HUES48 (cell line): ENCODE data around the gene GGTLC2.

ENCODE experiments used
- H3K27ac ChIP-seq: one replicate; pipeline ENCODE4 v1.7.0; 2013; ENCODE audit warnings: low read depth, low read length, inconsistent platforms
- H3K27me3 ChIP-seq: 2 replicates; pipeline ENCODE4 v1.6.1; 2013; ENCODE audit warnings: mild to moderate bottlenecking, low read length; ENCODE audit not compliant: control insufficient read depth, insufficient read depth
- H3K36me3 ChIP-seq: 2 replicates; pipeline ENCODE4 v1.6.1; 2013; ENCODE audit warnings: low read length; ENCODE audit not compliant: control insufficient read depth, insufficient read depth
- H3K4me1 ChIP-seq: 2 replicates; pipeline ENCODE4 v1.6.1; 2013; ENCODE audit warnings: mild to moderate bottlenecking, low read length; ENCODE audit not compliant: control insufficient read depth, insufficient read depth
- H3K4me3 ChIP-seq: 2 replicates; pipeline ENCODE4 v1.5.1; 2013; ENCODE audit warnings: mild to moderate bottlenecking, low read depth, low read length
- H3K9ac ChIP-seq: 2 replicates; pipeline ENCODE4 v1.6.1; 2013; ENCODE audit warnings: mild to moderate bottlenecking, low read depth, low read length, moderate library complexity
- H3K9me3 ChIP-seq: 2 replicates; pipeline ENCODE4 v1.6.1; 2013; ENCODE audit warnings: low read length; ENCODE audit not compliant: control insufficient read depth, insufficient read depth

Gene GGTLC2

GRCh38 chr22:22671506-22671905 lies 27.1 kb downstream of the GGTLC2 start:
- Histone ChIP-seq H3K27ac (no peak overlapping the region), H3K9me3 (peaks cover 8% of the 10 kb centered on the region; the same call in 1 of the 2 replicates), H3K27me3 (peaks cover 75% of the 10 kb centered on the region), H3K4me3 (no peak overlapping the region), H3K4me1 (no peaks in the 10 kb centered on the region), H3K36me3 (no peaks in the 10 kb centered on the region), H3K9ac (no peak overlapping the region)

- Histone ChIP-seq H3K9me3 (peaks cover 8% of the 10 kb centered on the region; the same call in 1 of the 2 replicates), H3K4me1 (no peaks in the 10 kb centered on the region), H3K9ac (no peak overlapping the region), H3K27me3 (peaks cover 89% of the 10 kb centered on the region), H3K27ac (no peak overlapping the region), H3K4me3 (no peak overlapping the region), H3K36me3 (no peaks in the 10 kb centered on the region)
Measured at GRCh38 chr22:22673099-22673498, 28.7 kb downstream of the GGTLC2 start.

GRCh38 chr22:22673628-22674027 lies 29.2 kb downstream of the GGTLC2 start:
- no peak overlapping the region for H3K27ac ChIP-seq
- no peaks in the 10 kb centered on the region for H3K4me1 ChIP-seq
- H3K27me3 ChIP-seq = peaks cover 92% of the 10 kb centered on the region
- no peak overlapping the region for H3K4me3 ChIP-seq
- H3K9ac ChIP-seq = no peak overlapping the region
- H3K9me3 ChIP-seq = peaks cover 8% of the 10 kb centered on the region; the same call in 1 of the 2 replicates
- no peaks in the 10 kb centered on the region for H3K36me3 ChIP-seq

- peaks cover 93% of the 10 kb centered on the region for H3K27me3 ChIP-seq
- no peak overlapping the region for H3K4me3 ChIP-seq
- H3K27ac ChIP-seq = no peak overlapping the region
- peaks cover 8% of the 10 kb centered on the region; the same call in 1 of the 2 replicates for H3K9me3 ChIP-seq
- H3K36me3 ChIP-seq = no peaks in the 10 kb centered on the region
- H3K4me1 ChIP-seq = no peaks in the 10 kb centered on the region
- H3K9ac ChIP-seq = no peak overlapping the region
Measured at GRCh38 chr22:22674467-22674866, 30.1 kb downstream of the GGTLC2 start.

GRCh38 chr22:22678970-22679369 lies 34.6 kb downstream of the GGTLC2 start:
- peaks cover 79% of the 10 kb centered on the region for H3K27me3 ChIP-seq
- no peaks in the 10 kb centered on the region for H3K36me3 ChIP-seq

GRCh38 chr22:22680396-22680795 lies 36.0 kb downstream of the GGTLC2 start:
- Histone ChIP-seq H3K27me3 (peaks cover 76% of the 10 kb centered on the region), H3K4me1 (no peaks in the 10 kb centered on the region), H3K36me3 (no peaks in the 10 kb centered on the region), H3K9ac (no peak overlapping the region), H3K4me3 (no peak overlapping the region), H3K27ac (no peak overlapping the region), H3K9me3 (no peaks in the 10 kb centered on the region)

More at GRCh38 chr22:22678970-22679369, 34.6 kb downstream of the GGTLC2 start:
- Histone ChIP-seq H3K4me1 (no peaks in the 10 kb centered on the region), H3K9me3 (no peaks in the 10 kb centered on the region), H3K4me3 (no peak overlapping the region), H3K9ac (no peak overlapping the region), H3K27ac (no peak overlapping the region)

- H3K4me3 ChIP-seq = no peak overlapping the region
- no peaks in the 10 kb centered on the region for H3K4me1 ChIP-seq
- no peak overlapping the region for H3K9ac ChIP-seq
- peaks cover 67% of the 10 kb centered on the region for H3K27me3 ChIP-seq
- H3K27ac ChIP-seq = no peak overlapping the region
- no peaks in the 10 kb centered on the region for H3K36me3 ChIP-seq
- H3K9me3 ChIP-seq = no peaks in the 10 kb centered on the region
Measured at GRCh38 chr22:22681221-22681739, 36.9 kb downstream of the GGTLC2 start.

GRCh38 chr22:22682196-22682595 lies 37.8 kb downstream of the GGTLC2 start:
- H3K27ac ChIP-seq = no peak overlapping the region
- H3K9me3 ChIP-seq = no peaks in the 10 kb centered on the region
- no peaks in the 10 kb centered on the region for H3K36me3 ChIP-seq
- H3K9ac ChIP-seq = no peak overlapping the region
- no peaks in the 10 kb centered on the region for H3K4me1 ChIP-seq
- H3K27me3 ChIP-seq = peaks cover 60% of the 10 kb centered on the region
- H3K4me3 ChIP-seq = no peak overlapping the region

- H3K9ac ChIP-seq = no peak overlapping the region
- peaks cover 59% of the 10 kb centered on the region for H3K27me3 ChIP-seq
- no peaks in the 10 kb centered on the region for H3K4me1 ChIP-seq
- H3K9me3 ChIP-seq = no peaks in the 10 kb centered on the region
- H3K4me3 ChIP-seq = no peak overlapping the region
- H3K36me3 ChIP-seq = no peaks in the 10 kb centered on the region
- no peak overlapping the region for H3K27ac ChIP-seq
Measured at GRCh38 chr22:22682807-22683667, 38.6 kb downstream of the GGTLC2 start.

- Histone ChIP-seq H3K27ac (no peak overlapping the region), H3K9me3 (no peaks in the 10 kb centered on the region), H3K36me3 (no peaks in the 10 kb centered on the region), H3K4me3 (no peak overlapping the region), H3K9ac (no peak overlapping the region), H3K27me3 (peaks cover 59% of the 10 kb centered on the region), H3K4me1 (no peaks in the 10 kb centered on the region)
Measured at GRCh38 chr22:22683668-22684361, 39.4 kb downstream of the GGTLC2 start.
